Stimulated activated CD4-positive, alpha-beta T cell treated with anti-CD3 and anti-CD28 coated beads, TNF-alpha, amount 100 ng/mL, for 24 hours (primary cell): Measurements from ENCODE around the gene XKR7.

Source experiments
- DNase-seq, 3 experiments: peaks; one replicate each; pipeline ENCODE4 v3.0.0-alpha.2; 2020; ENCODE audit warnings: low read depth in 3 of 3

The XKR7 gene

DNA sequence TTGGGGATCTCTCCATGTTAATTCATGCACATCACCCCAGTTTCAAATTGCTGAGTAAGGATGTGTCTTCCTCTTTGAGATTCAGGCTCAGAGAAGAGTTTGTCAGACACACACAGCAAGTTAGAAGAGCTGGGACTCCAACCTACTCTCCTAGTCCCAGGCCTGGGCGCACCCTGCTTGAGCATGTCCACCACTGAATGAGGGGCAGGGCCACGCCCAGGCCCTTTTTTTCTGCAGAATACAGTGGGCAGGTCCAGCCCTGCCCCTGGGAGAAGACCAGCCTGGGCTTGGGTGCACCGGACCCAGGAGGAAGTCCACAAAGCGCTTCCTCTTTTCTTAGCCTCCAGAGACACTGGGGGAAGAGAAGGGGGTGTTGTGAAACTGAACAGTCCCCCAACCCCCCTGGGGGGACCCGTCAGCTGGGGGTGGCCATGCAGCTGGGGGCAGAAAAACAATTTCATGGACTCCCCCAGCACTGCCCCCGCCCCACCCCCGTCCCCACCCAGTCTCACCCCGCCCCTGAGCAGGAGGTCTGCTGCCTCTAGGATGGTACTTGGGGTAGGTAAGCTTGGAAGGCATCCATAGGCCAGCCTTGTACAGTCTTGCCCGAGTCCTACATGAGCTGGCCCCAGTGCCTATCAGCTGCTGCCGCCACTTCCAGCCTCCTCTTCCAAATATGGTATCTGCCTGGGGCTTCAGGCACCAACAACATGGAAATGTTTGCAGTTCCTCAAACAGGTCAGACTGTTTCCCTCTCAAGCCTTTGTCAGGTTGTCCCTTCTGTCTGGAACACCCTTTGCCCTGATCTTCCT is 72.4 kb downstream of the XKR7 start:
- DNase-seq: no peak

GRCh38 chr20:32045999-32046398 is 78.0 kb downstream of the XKR7 start:
- no peak for DNase-seq

DNA sequence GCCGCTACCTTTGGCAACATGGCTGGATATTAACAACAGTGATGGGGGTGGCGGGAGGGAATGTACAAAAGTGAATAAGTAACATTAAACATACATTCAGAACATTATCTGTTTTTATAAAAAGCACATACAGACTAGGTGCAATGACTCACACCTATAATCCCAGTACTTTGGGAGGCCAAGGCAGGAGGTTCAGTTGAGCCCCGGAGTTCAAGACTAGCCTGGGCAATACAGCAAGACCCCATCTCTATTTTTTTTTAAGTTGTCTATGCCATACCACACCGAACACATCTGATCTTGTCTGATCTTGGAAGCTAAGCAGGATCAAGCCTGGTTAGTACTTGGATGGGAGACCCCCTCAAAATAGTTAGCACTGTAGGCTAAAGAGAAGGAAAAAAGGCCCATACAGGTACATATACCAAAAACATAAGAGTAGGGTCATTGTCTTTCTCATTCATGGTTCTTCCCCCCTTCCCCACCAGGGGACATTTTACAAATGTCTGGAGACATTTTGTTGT is 82.4 kb downstream of the XKR7 start:
- no peak for DNase-seq

DNA sequence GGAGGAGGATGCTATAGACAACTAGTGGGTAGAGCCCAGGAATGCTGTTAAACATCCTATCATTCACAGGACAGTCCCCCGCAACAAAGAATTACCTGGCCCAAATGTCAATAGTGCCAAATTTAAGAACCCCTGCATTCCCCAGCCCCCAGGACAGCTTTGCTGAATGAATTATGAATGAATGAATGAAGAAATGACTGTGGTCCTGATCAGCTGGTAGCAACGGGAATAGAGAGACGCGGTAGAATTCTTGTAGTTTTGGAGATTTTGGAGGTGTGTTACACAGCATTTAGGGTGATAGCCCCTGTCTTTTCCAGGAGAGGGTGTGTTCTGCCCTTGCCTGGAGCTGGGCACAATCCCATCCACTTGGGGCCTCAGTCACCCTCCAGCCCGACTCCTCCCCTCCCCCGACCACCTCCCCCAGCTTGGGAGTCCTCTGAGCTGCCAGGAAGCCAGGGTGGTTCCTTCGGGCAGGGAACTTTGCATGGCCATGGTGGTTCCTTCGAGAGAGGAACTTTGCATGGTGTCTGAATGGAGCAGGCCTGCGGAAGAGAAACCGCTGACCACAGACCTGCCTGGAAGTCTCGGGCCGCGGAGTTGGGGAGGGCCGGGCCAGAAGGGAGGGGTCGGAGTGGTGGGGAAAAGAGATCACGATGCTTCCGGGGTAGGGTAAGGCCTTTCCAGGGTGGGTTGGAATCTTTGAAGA is 83.1 kb downstream of the XKR7 start:
- no peak for DNase-seq

DNA sequence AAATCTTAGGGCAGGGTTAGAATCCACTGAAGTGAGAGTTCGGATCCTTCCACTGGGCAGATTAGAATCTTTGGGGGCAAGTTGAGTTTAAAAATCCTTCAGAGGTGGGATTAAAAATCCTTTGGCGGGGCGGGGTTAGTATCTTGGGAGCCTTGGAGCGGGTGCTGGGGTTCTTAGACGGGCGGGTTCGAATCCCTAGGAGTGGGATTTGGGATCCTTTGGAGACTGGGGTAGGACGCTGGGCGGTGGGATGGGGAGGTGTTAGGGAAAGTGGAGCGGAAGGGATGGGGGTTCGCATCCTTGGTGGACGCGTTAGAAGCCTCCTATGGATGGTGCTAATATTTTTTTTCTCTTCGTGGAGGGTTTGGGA is 83.8 kb downstream of the XKR7 start:
- no peak for DNase-seq

GRCh38 chr20:32052090-32052777 is 84.3 kb downstream of the XKR7 start, which contains the start of gene HCK:
HCK (plus strand) TSS chr20:32052242.
- no peak for DNase-seq

DNA sequence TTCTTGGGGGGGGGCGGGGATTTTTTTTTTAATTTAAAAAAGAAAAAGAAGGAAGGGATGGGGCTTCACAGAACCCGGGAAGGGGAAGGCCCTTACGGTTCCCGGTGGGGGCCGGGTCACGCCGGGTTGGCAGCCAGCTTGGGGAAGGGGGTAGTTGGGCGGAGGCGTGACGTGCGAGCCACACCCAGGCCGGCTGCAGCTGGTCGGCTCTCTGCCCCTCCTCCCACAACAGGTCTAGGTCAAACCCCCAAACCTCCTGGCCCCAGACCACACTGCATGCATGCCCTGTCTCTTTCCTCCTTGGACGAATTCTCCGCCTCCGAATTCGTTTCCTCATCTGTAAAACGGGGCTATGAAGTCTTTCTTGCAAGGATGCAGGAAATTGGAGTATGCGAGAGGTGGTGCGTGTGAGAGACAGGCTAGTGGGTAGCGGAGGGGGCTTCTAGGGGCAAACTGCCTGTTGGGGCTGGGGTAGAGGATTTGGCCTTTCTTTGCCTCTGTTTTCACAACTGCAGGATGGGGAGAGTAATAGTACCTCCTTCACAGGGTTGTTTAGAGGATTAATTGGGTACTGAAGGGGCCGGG is 84.9 kb downstream of the XKR7 start:
- DNase-seq: no peak
